Smooth muscle cell (in vitro differentiated cells): Measurements from ENCODE around the gene CSNK1D. TPM values are rescaled to one million over a fixed set of nuclear protein-coding genes. Genes with fewer than 3 reads are reported as not detected.
A peak's percentile ranks its signal among the peaks of the same experiment; 100 is the strongest.

Source experiments
- DNase-seq: peaks from one replicate; lab custom pipeline; 2025; ENCODE audit not compliant: unreplicated experiment; lab: John Stamatoyannopoulos, UW
- H2AFZ ChIP-seq: fragments of 200-600 bp; sonication (generic); 2 replicates; pipeline ENCODE4 v1.6.0; 2016; ENCODE audit warnings: antibody characterized with exemption, low read depth, mild to moderate bottlenecking
- H3F3A ChIP-seq: fragments of 200-600 bp; sonication (generic); 2 replicates; pipeline ENCODE4 v1.6.0; 2017; ENCODE audit warnings: antibody characterized with exemption, low read depth
- H3K27ac ChIP-seq: fragments of 200-600 bp; sonication (generic); 2 replicates; pipeline ENCODE4 v1.5.1; 2016; ENCODE audit warnings: low read depth, mild to moderate bottlenecking
- H3K27me3 ChIP-seq: fragments of 200-600 bp; sonication (generic); 2 replicates; pipeline ENCODE4 v1.6.1; 2016; ENCODE audit warnings: low read depth, mild to moderate bottlenecking
- H3K36me3 ChIP-seq: fragments of 200-600 bp; sonication (generic); 2 replicates; pipeline ENCODE4 v1.5.1; 2016; ENCODE audit warnings: low read depth
- H3K4me1 ChIP-seq: fragments of 200-600 bp; sonication (generic); 2 replicates; pipeline ENCODE4 v1.5.1; 2016; ENCODE audit warnings: low read depth
- H3K4me2 ChIP-seq: fragments of 200-600 bp; sonication (generic); 2 replicates; pipeline ENCODE4 v1.6.0; 2016; ENCODE audit warnings: mild to moderate bottlenecking
- H3K4me3 ChIP-seq: fragments of 200-600 bp; sonication (generic); 2 replicates; pipeline ENCODE4 v1.5.1; 2016; ENCODE audit warnings: mild to moderate bottlenecking
- H3K79me2 ChIP-seq: fragments of 200-600 bp; sonication (generic); 2 replicates; pipeline ENCODE4 v1.6.0; 2016; ENCODE audit warnings: low read depth, mild to moderate bottlenecking
- H3K9ac ChIP-seq: fragments of 200-600 bp; sonication (generic); 2 replicates; pipeline ENCODE4 v1.6.0; 2016; ENCODE audit warnings: low read depth
- H3K9me3 ChIP-seq: fragments of 200-600 bp; sonication (generic); replicated peaks from 2 replicates; pipeline ENCODE4 v1.5.1; 2016; ENCODE audit warnings: low read depth
- H4K20me1 ChIP-seq: fragments of 200-600 bp; sonication (generic); 2 replicates; pipeline ENCODE4 v1.6.0; 2016; ENCODE audit warnings: low read depth
- CTCF ChIP-seq: fragments of 200-600 bp; sonication (generic); IDR thresholded peaks from 2 replicates; pipeline ENCODE4 v1.5.1; 2017; ENCODE audit warnings: borderline replicate concordance, mild to moderate bottlenecking, antibody characterized with exemption; ENCODE audit not compliant: insufficient read depth, poor library complexity, severe bottlenecking
- WGBS: methylation state at CpG from one replicate; pipeline ENCODE4 v1.1.7; 2016; ENCODE audit warnings: low lambda C conversion rate; 5-methylcytosine and 5-hydroxymethylcytosine counted together
- polyA plus RNA-seq: library from polyadenylated mRNA; unstranded; fragments of >200 nt; fragmentation: Nextera tagmentation; extraction: Ambion mirVana; gene quantifications from 2 replicates; pipeline ENCODE4 v1.2.1, GENCODE V29; 2016
- total RNA-seq: library from RNA; depleted of rRNA; stranded (reverse); fragments of >200 nt; gene quantifications from 2 replicates; pipeline ENCODE4 v1.2.3, GENCODE V29; 2014

The CSNK1D gene
- total and polyA plus RNA-seq, 2 experiments from 2014 or later, result 51.6 to 135 TPM

GRCh38 chr17:82276938-82277337 is 3.4 kb upstream of the CSNK1D start:
- Histone ChIP-seq H3K79me2 (peaks cover 15% of the 10 kb centered on the region), H3K4me3 (no peak overlapping the region), H3K9ac (no peak overlapping the region), H3K4me2 (no peak overlapping the region), H4K20me1 (peaks cover 7% of the 10 kb centered on the region), H3K27me3 (no peaks in the 10 kb centered on the region), H3K27ac (no peak overlapping the region), H3F3A (no peaks in the 10 kb centered on the region), H2AFZ (no peak overlapping the region), H3K36me3 (no peaks in the 10 kb centered on the region), H3K4me1 (peaks cover 11% of the 10 kb centered on the region), H3K9me3 (no peaks in the 10 kb centered on the region)
- TF ChIP-seq CTCF, result no peak
- DNase-seq, result no peak
- 93% methylated on average over 5 of the region's 5 CpGs for WGBS

GRCh38 chr17:82275326-82275725 is 1.8 kb upstream of the CSNK1D start:
- H3K27ac ChIP-seq, result no peak overlapping the region
- H3K4me2 ChIP-seq, result no peak overlapping the region
- no peaks in the 10 kb centered on the region for H3K9me3 ChIP-seq
- peaks cover 31% of the 10 kb centered on the region for H3K79me2 ChIP-seq
- H3F3A ChIP-seq, result no peaks in the 10 kb centered on the region
- peaks cover 13% of the 10 kb centered on the region for H3K4me1 ChIP-seq
- H3K4me3 ChIP-seq, result no peak overlapping the region
- no peak overlapping the region for H3K9ac ChIP-seq
- H4K20me1 ChIP-seq, result peaks cover 24% of the 10 kb centered on the region
- no peak for DNase-seq
- no peak overlapping the region for H2AFZ ChIP-seq
- no peaks in the 10 kb centered on the region for H3K36me3 ChIP-seq
- no peaks in the 10 kb centered on the region for H3K27me3 ChIP-seq
- TF ChIP-seq CTCF, result no peak
- 92% methylated on average over 14 of the region's 14 CpGs for WGBS

GRCh38 chr17:82274134-82275020 is 877 bp upstream of the CSNK1D start:
- Histone ChIP-seq H3F3A (peaks cover under 1% of the 10 kb centered on the region), H3K4me3 (peak overlapping the region; percentile 89), H3K79me2 (peaks cover 41% of the 10 kb centered on the region), H3K27ac (no peak overlapping the region), H3K9me3 (no peaks in the 10 kb centered on the region), H4K20me1 (peaks cover 33% of the 10 kb centered on the region), H3K9ac (peak overlapping the region; percentile 99), H3K4me1 (peaks cover 13% of the 10 kb centered on the region), H3K27me3 (no peaks in the 10 kb centered on the region), H3K4me2 (peak overlapping the region; percentile 99), H3K36me3 (no peaks in the 10 kb centered on the region), H2AFZ (peak overlapping the region; percentile 94)
- TF ChIP-seq CTCF, result no peak
- DNase-seq, result no peak
- WGBS, result 82% methylated on average over 26 of the region's 27 CpGs
